Stimulated activated CD4-positive, alpha-beta T cell treated with anti-CD3 and anti-CD28 coated beads, Interleukin-15, amount 100 ng/mL, for 24 hours (primary cell): ENCODE measurements around the gene ALOXE3.

Source experiments
- DNase-seq: peaks from one replicate; pipeline ENCODE4 v3.0.0-alpha.2; 2020

The ALOXE3 gene

GRCh38 chr17:8117980-8118768 lies at the start of gene ALOXE3:
Gene ALOXE3 (minus strand): TSS chr17:8118514. CDS start chr17:8117990, 524 bp downstream.
- peak; percentile 45 for DNase-seq

- no peak for DNase-seq
These were observed 49.2 kb upstream of the ALOXE3 start for GRCh38 chr17:8167526-8167925.

GRCh38 chr17:8166731-8167130 lies 48.4 kb upstream of the ALOXE3 start:
- DNase-seq: no peak

GRCh38 chr17:8164815-8165131 lies 46.5 kb upstream of the ALOXE3 start:
- DNase-seq: no peak

- DNase-seq: peak; percentile 89
These were observed 45.9 kb upstream of the ALOXE3 start for GRCh38 chr17:8163978-8164814.

GRCh38 chr17:8162997-8163977 lies 45.0 kb upstream of the ALOXE3 start:
- peak; percentile 38 for DNase-seq

GRCh38 chr17:8162233-8162996 lies 44.1 kb upstream of the ALOXE3 start, which contains the start of gene VAMP2:
Gene VAMP2 (minus strand): TSS chr17:8162948. CDS start chr17:8162879, 69 bp downstream.
- peak; percentile 85 for DNase-seq

- DNase-seq: no peak
These were observed 43.2 kb upstream of the ALOXE3 start for GRCh38 chr17:8161289-8162232.

- DNase-seq: peak; percentile 40
These were observed 42.5 kb upstream of the ALOXE3 start for GRCh38 chr17:8160741-8161221.

- no peak for DNase-seq
These were observed 41.9 kb upstream of the ALOXE3 start for GRCh38 chr17:8160224-8160577.

GRCh38 chr17:8159459-8160223 lies 41.3 kb upstream of the ALOXE3 start:
- no peak for DNase-seq

- no peak for DNase-seq
These were observed 40.7 kb upstream of the ALOXE3 start for GRCh38 chr17:8159032-8159400.

- DNase-seq: peak; percentile 92
These were observed 40.1 kb upstream of the ALOXE3 start for GRCh38 chr17:8158267-8159031.

GRCh38 chr17:8156246-8156992 lies 38.1 kb upstream of the ALOXE3 start:
- peak; percentile 100 for DNase-seq

GRCh38 chr17:8155996-8156245 lies 37.6 kb upstream of the ALOXE3 start:
- no peak for DNase-seq

- no peak for DNase-seq
These were observed 37.1 kb upstream of the ALOXE3 start for GRCh38 chr17:8155231-8155995.

- DNase-seq: no peak
These were observed 36.4 kb upstream of the ALOXE3 start for GRCh38 chr17:8154608-8155155.
